ENCODE data around the gene TRIB2. TPM values are rescaled to one million over a fixed set of nuclear protein-coding genes. Genes with fewer than 3 reads are reported as not detected.

The TRIB2 gene
- total and polyA plus RNA-seq, 2 of the 13 experiments (the other 11 are each of a cell fraction or from before 2014, with no cell fraction given) = 1.1 to 2.3 TPM

- intact Hi-C loops (cut with micrococcal nuclease; ENCODE audit: unreplicated experiment) = loop anchor here (2.0 kb wide), 1 partner anchor 62 kb away; the partner anchor contains the start of gene TRIB2
- WGBS (ENCODE audit: low lambda C conversion rate) = 0% methylated on average over 6 of the region's 6 CpGs
- no peaks in the 10 kb centered on the region for H4K20me1 ChIP-seq (ENCODE audit: insufficient read depth, low read length)
- H3K36me3 ChIP-seq (replicated peaks in 1 of 2; ENCODE audit: control insufficient read depth in 1 of 2, insufficient read depth in 2 of 2, low read length in 2 of 2) = no peaks in the 10 kb centered on the region
- CTCF ChIA-PET (ENCODE audit: low intra/inter-chr PET ratio, low total read pairs) = no interaction called here
- no TSS peak for BruUV-seq (replicated peaks)
- peaks cover 20% of the 10 kb centered on the region; the same call in 1 of the 2 replicates for H3K9me3 ChIP-seq (ENCODE audit: low read length)
- H3K4me3 ChIP-seq (replicated peaks in 1 of 3; ENCODE audit: insufficient read depth in 1 of 3, low read depth in 2 of 3, low read length in 3 of 3) = no peak overlapping the region
- POLR2A ChIA-PET = no interaction called here
- no peak for FAIRE-seq
- DNase-seq (ENCODE audit: low spot score) = peak; percentile 75
- H3K27me3 ChIP-seq (ENCODE audit: control insufficient read depth in 1 of 2, insufficient read depth in 2 of 2, low read length in 2 of 2) = no peaks in the 10 kb centered on the region
- in situ Hi-C loops (cut with HindIII; ENCODE audit: extremely low pct_ligation_motif_present, low pct_unique_long_range_greater_than_20kb) = no loop called here
- peak; percentile 95 for ATAC-seq
- H2AFZ ChIP-seq (ENCODE audit: low read length) = no peak overlapping the region
- peak overlapping the region; percentile 45 for H3K27ac ChIP-seq (ENCODE audit: extremely low read length, insufficient read depth, low read length)
- H3K9ac ChIP-seq (ENCODE audit: insufficient read depth, low read depth, low read length) = no peak overlapping the region
- peaks cover 44% of the 10 kb centered on the region for H3K4me1 ChIP-seq (ENCODE audit: insufficient read depth, low read length)
- H3K79me2 ChIP-seq (ENCODE audit: insufficient read depth, low read length) = no peaks in the 10 kb centered on the region
- peak overlapping the region; percentile 30; the same call in 1 of the 2 replicates for H3K4me2 ChIP-seq (ENCODE audit: low read depth, low read length)
- TF ChIP-seq REST (IDR thresholded peaks at IDR 0.05; ENCODE audit: borderline replicate concordance in 1 of 2, low read depth in 1 of 2, low read length in 2 of 2) (peak in 1 of 2 experiments; percentile 39; a peak in 1 of 4 replicates), ZNF772 (CRISPR knock-in tag; IDR thresholded peaks at IDR 0.05) (peak; percentile 41; the same call in 1 of the 2 replicates), GABPA (IDR thresholded peaks at IDR 0.05; ENCODE audit: low read depth, low read length) (no peak), GABPA (CRISPR knock-in tag; IDR thresholded peaks at IDR 0.05; ENCODE audit: low read depth) (peak; percentile 32; the same call in 1 of the 2 replicates), ZNF281 (CRISPR knock-in tag; IDR thresholded peaks at IDR 0.05; ENCODE audit: borderline replicate concordance) (peak; percentile 63; the same call in 1 of the 2 replicates), PHF21A (CRISPR knock-in tag; IDR thresholded peaks at IDR 0.05) (0 out of 2 replicates have a peak, but pooled peaks have one; percentile 60), ZNF687 (CRISPR knock-in tag; IDR thresholded peaks at IDR 0.05) (peak; percentile 53), ZNF503 (CRISPR knock-in tag; IDR thresholded peaks at IDR 0.05) (peak; percentile 92), ZKSCAN5 (CRISPR knock-in tag; IDR thresholded peaks at IDR 0.05) (no peak), FOXA1 (IDR thresholded peaks at IDR 0.05) (no peak), FOXA1 (CRISPR knock-in tag; IDR thresholded peaks at IDR 0.05) (peak; percentile 39; the same call in 1 of the 2 replicates), TBX2 (CRISPR knock-in tag; IDR thresholded peaks at IDR 0.05; ENCODE audit: borderline replicate concordance) (peak; percentile 91; the same call in 1 of the 2 replicates)
Observed at GRCh38 chr2:12778369-12778768, 61.6 kb downstream of the TRIB2 start.
